ENCODE measurements around the gene CYP27C1.

Gene CYP27C1

GRCh38 chr2:127154396-127154795 lies 65.7 kb downstream of the CYP27C1 start:
- no peak for DNase-seq
- no peak overlapping the region for H3K4me3 Mint-ChIP-seq
- H3K9me3 Mint-ChIP-seq: peaks cover 0 to 5% of the 10 kb centered on the region in 2 donors
- no peaks in the 10 kb centered on the region for H3K27me3 Mint-ChIP-seq
- H3K36me3 Mint-ChIP-seq: peaks cover 0 to 2% of the 10 kb centered on the region in 2 donors
- no peak overlapping the region for H3K27ac Mint-ChIP-seq
- H3K4me1 Mint-ChIP-seq: peaks cover 15 to 26% of the 10 kb centered on the region in 2 donors
- no peak for ATAC-seq (replicated peaks)

DNA sequence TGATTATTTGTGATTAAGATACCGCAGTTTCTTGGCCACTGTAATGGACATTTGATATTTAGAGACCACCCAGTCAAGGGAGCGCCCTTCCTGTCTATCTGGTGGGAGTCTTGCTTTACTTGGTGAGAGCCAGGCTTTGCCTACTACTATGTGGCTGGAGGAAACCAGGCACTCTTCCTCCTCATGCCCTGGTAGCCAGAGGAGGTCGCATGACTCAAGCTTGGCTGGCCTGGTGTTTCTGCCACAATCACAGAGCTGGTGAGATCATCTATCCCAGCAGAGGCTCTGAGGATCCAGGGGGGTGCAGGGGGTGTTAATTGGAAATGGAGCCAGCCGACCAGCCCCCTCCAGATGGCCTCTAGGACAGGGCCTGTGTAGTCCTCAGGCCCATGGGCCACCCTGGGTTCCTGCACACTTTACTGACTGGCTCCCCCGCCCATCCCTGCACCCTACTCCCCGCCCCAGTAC lies 66.4 kb downstream of the CYP27C1 start:
- H3K4me3 Mint-ChIP-seq: no peak overlapping the region
- H3K9me3 Mint-ChIP-seq: peaks cover 0 to 5% of the 10 kb centered on the region in 2 donors
- DNase-seq (no peak), ATAC-seq (replicated peaks) (no peak)
- H3K4me1 Mint-ChIP-seq: peaks cover 9 to 19% of the 10 kb centered on the region in 2 donors
- H3K27ac Mint-ChIP-seq: no peak overlapping the region
- H3K27me3 Mint-ChIP-seq: no peaks in the 10 kb centered on the region
- peaks cover 0 to 2% of the 10 kb centered on the region in 2 donors for H3K36me3 Mint-ChIP-seq

GRCh38 chr2:127150996-127151395 lies 69.1 kb downstream of the CYP27C1 start:
- peaks cover 0 to 2% of the 10 kb centered on the region in 2 donors for H3K36me3 Mint-ChIP-seq
- DNase-seq: no peak

GRCh38 chr2:127149384-127149783 lies 70.7 kb downstream of the CYP27C1 start:
- Mint-ChIP-seq H3K4me3 (no peak overlapping the region), H3K27me3 (no peaks in the 10 kb centered on the region), H3K4me1 (peaks cover 3 to 9% of the 10 kb centered on the region in 2 donors), H3K9me3 (peaks cover 0 to 5% of the 10 kb centered on the region in 2 donors), H3K27ac (no peak overlapping the region), H3K36me3 (peaks cover 0 to 2% of the 10 kb centered on the region in 2 donors)
- DNase-seq (no peak), ATAC-seq (replicated peaks) (no peak)

More at GRCh38 chr2:127150996-127151395, 69.1 kb downstream of the CYP27C1 start:
- no peak for ATAC-seq (replicated peaks)
- Mint-ChIP-seq H3K4me1 (no peaks in the 10 kb centered on the region), H3K9me3 (peaks cover 0 to 5% of the 10 kb centered on the region in 2 donors), H3K27ac (no peak overlapping the region), H3K27me3 (no peaks in the 10 kb centered on the region), H3K4me3 (no peak overlapping the region)

- H3K27ac Mint-ChIP-seq: no peak overlapping the region
- no peak for ATAC-seq (replicated peaks)
- no peaks in the 10 kb centered on the region for H3K27me3 Mint-ChIP-seq
- peaks cover 0 to 2% of the 10 kb centered on the region in 2 donors for H3K36me3 Mint-ChIP-seq
- DNase-seq: no peak
- H3K9me3 Mint-ChIP-seq: peaks cover 0 to 5% of the 10 kb centered on the region in 2 donors
- H3K4me3 Mint-ChIP-seq: no peak overlapping the region
- H3K4me1 Mint-ChIP-seq: peaks cover 3 to 9% of the 10 kb centered on the region in 2 donors
Observed at GRCh38 chr2:127146820-127147502, 73.1 kb downstream of the CYP27C1 start.

DNA sequence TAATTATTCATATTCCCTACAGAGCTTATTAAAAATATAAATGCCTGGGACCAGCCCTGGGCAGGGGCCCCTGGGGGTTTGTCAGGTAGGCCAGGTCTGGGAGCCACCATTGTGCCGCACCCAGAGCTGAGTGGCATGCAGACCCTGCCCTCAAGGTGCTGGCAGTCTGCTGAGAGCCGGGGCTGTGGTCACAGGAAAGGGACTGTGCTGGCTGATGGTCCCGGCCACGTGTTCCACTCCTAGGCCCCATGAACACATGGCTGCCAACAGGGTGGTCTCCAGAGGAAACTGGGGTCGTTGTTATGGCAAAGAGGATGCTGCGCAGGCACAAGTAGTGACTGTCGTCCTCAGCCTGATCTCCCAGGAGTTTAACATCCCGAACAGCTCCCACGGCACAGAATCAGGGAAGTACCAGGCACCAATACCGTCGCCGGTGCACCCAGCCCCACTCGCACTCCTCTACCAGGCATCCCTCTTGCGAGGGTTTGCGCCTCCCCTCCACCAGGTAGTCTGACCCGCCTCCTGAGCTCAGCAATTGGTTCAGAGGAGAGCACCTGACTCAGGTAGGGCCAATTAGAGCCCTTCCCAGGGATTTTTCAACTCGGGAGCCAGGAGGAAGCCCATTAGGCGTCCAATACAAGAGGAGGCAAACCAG lies 73.9 kb downstream of the CYP27C1 start:
- Mint-ChIP-seq H3K36me3 (peaks cover 0 to 2% of the 10 kb centered on the region in 2 donors), H3K9me3 (peaks cover 0 to 3% of the 10 kb centered on the region in 2 donors), H3K4me3 (no peak overlapping the region), H3K27me3 (no peaks in the 10 kb centered on the region), H3K4me1 (peaks cover 3 to 9% of the 10 kb centered on the region in 2 donors), H3K27ac (no peak overlapping the region)
- no peak for DNase-seq
- ATAC-seq (replicated peaks): no peak

DNA sequence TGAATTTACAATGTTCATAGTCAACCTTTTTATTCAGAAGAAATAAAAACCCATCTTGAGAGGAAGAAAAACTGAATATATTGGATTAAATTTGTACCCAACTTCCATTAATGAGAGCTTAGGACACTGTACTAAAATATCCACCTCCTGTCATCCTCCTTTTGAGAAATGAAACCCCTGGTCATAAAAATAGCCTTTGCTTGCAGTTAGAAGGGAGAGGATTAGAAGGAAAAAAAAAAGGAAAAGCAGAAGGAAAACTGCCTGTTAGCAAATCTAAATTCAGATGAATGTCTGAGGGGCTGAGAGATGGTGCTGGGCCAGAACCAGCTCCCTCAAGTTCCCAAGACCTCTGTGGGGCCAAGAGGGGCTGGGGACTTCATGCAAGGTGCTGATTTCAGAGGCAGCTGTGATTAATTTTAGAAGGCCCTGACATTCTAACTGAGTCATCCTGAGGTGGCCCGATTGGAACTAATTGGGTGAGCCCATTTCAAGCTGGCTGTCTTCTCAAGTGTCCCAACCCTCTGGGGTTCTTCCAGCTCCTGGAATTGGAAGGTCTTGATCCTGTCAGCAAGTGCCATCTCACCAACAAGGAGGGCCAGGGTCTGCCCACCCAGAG lies 74.7 kb downstream of the CYP27C1 start:
- ATAC-seq (replicated peaks) (no peak), DNase-seq (no peak)
- Mint-ChIP-seq H3K27ac (no peak overlapping the region), H3K9me3 (peaks cover 0 to 1% of the 10 kb centered on the region in 2 donors), H3K4me1 (peaks cover 5 to 13% of the 10 kb centered on the region in 2 donors), H3K4me3 (no peak overlapping the region), H3K27me3 (no peaks in the 10 kb centered on the region), H3K36me3 (no peaks in the 10 kb centered on the region)

GRCh38 chr2:127143841-127144782 lies 76.0 kb downstream of the CYP27C1 start:
- ATAC-seq (replicated peaks) (no peak), DNase-seq (no peak)
- H3K4me3 Mint-ChIP-seq: no peak overlapping the region
- H3K4me1 Mint-ChIP-seq: peaks cover 13 to 24% of the 10 kb centered on the region in 2 donors
- H3K36me3 Mint-ChIP-seq: no peaks in the 10 kb centered on the region
- H3K27me3 Mint-ChIP-seq: no peaks in the 10 kb centered on the region
- H3K9me3 Mint-ChIP-seq: peaks cover 0 to 3% of the 10 kb centered on the region in 2 donors
- H3K27ac Mint-ChIP-seq: no peak overlapping the region

- H3K9me3 Mint-ChIP-seq: peaks cover 0 to 3% of the 10 kb centered on the region in 2 donors
- no peak for DNase-seq
- no peak overlapping the region for H3K4me3 Mint-ChIP-seq
- H3K36me3 Mint-ChIP-seq: no peaks in the 10 kb centered on the region
- no peak overlapping the region for H3K27ac Mint-ChIP-seq
- H3K27me3 Mint-ChIP-seq: no peaks in the 10 kb centered on the region
- ATAC-seq (replicated peaks): no peak
- peaks cover 13 to 24% of the 10 kb centered on the region in 2 donors for H3K4me1 Mint-ChIP-seq
Observed at GRCh38 chr2:127142663-127143630, 77.2 kb downstream of the CYP27C1 start.

GRCh38 chr2:127140538-127140937 lies 79.6 kb downstream of the CYP27C1 start:
- H3K27me3 Mint-ChIP-seq: no peaks in the 10 kb centered on the region
- ATAC-seq (replicated peaks) (no peak), DNase-seq (no peak)
- no peak overlapping the region for H3K27ac Mint-ChIP-seq
- no peak overlapping the region for H3K4me3 Mint-ChIP-seq
- peaks cover 15 to 33% of the 10 kb centered on the region in 2 donors for H3K4me1 Mint-ChIP-seq
- H3K9me3 Mint-ChIP-seq: peaks cover 0 to 3% of the 10 kb centered on the region in 2 donors
- H3K36me3 Mint-ChIP-seq: no peaks in the 10 kb centered on the region

DNA sequence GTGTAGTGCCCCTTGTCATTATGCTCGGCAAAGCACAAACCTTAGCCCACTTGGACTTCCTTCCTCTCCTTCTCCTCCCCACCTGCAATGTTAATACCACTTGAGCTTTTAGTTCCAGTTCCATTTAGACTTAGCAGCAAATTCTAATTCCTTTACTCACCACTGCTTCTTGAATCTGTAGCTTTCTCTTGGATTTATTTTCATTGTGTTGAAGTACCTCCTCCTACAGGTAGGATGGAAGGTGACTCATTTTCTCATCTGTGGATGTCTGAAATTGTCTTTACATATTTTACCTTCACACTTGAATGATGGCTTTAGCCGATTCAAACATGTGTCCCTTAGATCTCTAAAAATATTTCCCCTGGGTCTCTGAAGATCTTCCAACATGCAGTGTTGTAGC lies 80.3 kb downstream of the CYP27C1 start:
- DNase-seq (no peak), ATAC-seq (replicated peaks) (no peak)
- Mint-ChIP-seq H3K27me3 (no peaks in the 10 kb centered on the region), H3K36me3 (no peaks in the 10 kb centered on the region), H3K27ac (peak overlapping the region; percentile 27), H3K9me3 (peaks cover 0 to 3% of the 10 kb centered on the region in 2 donors), H3K4me1 (peaks cover 17 to 34% of the 10 kb centered on the region in 2 donors), H3K4me3 (no peak overlapping the region)

- no peaks in the 10 kb centered on the region for H3K27me3 Mint-ChIP-seq
- no peak for DNase-seq
- no peak overlapping the region for H3K27ac Mint-ChIP-seq
- no peak for ATAC-seq (replicated peaks)
- H3K9me3 Mint-ChIP-seq: peaks cover 0 to 3% of the 10 kb centered on the region in 2 donors
- no peak overlapping the region for H3K4me3 Mint-ChIP-seq
- no peaks in the 10 kb centered on the region for H3K36me3 Mint-ChIP-seq
- peaks cover 17 to 34% of the 10 kb centered on the region in 2 donors for H3K4me1 Mint-ChIP-seq
Observed at GRCh38 chr2:127138281-127138680, 81.8 kb downstream of the CYP27C1 start.

GRCh38 chr2:127137741-127138140 lies 82.4 kb downstream of the CYP27C1 start:
- ATAC-seq (replicated peaks) (no peak), DNase-seq (no peak)
- Mint-ChIP-seq H3K27ac (no peak overlapping the region), H3K4me1 (peaks cover 17 to 34% of the 10 kb centered on the region in 2 donors), H3K36me3 (no peaks in the 10 kb centered on the region), H3K27me3 (no peaks in the 10 kb centered on the region), H3K4me3 (no peak overlapping the region), H3K9me3 (peaks cover 0 to 3% of the 10 kb centered on the region in 2 donors)

Measured in stimulated activated naive B cell treated with anti-CD40 and anti-IgM and Interleukin-4, amounts not matched to agents 10 μg/mL and 1 μg/mL and 100 μg/mL, for 72 hours (primary cell).